ENCODE results near the gene TMEM196.

Gene TMEM196

DNA sequence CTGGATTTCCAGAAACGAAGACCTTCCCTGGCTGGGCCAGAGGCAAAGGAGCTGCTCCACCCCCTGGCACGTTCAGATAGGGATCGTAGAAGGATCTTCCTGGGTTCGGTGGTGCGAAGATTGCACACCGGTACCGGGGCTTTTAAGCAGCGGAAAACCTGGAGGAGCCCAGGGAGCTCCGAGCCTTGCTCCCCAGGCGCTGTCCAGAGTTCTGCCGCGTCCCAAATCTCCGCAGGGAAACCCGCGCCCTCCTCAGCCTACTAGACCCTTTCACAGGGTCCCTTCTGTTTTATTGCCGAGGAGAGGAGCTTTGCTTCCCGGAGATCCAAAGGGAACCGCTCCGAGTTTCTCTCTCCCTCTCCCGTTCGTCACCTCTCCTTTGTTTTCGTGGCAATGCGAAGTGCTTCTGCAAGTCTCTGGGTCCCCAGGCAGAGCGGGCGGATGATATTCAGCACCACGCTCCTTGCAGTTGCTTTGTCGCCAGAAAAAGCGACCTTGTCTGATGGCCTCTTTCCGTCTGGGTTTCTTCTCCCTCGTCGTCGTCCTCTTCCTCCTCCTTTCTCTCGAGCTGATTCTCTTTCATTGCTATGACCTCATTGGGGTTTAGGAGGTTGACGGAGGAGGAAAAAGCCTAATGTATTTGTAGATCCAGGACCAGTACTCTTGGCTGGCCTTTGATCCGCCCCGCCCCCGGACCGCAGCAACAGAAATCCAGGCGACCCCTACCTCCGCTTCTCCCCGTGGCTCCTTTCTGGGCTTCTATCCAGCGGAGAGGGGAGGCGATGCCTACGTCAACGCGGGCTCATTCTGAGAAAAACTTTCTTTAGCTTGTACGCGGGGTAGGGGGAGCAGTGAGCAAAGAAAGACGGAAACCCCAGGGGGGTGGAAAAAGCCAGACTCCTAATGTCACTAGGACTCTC, at the start of gene TMEM196:
TSS of gene TMEM196 (minus strand) at position 777 of the 920 bp plus-strand sequence. CDS start 921 bp downstream, outside the sequence.
- no peak for DNase-seq

DNA sequence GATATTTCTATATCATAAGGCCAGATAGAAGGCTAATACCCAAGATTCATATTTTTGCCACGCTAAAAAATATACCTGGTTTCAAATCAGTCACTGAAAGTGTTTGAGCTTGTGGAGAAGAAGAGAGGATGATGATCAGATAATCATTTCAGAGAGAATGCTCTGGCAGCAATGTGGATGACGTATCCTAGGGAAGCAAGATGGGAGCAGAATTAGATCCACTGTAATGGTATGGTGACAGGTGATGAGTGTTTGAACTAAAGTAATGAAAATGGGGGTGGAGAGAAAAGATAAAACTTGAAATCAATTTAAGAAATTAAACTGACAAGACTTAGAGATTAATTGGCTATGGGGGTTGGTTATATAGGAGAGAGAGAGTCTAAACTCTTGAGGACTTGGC, 42.7 kb upstream of the TMEM196 start:
- DNase-seq: no peak

DNA sequence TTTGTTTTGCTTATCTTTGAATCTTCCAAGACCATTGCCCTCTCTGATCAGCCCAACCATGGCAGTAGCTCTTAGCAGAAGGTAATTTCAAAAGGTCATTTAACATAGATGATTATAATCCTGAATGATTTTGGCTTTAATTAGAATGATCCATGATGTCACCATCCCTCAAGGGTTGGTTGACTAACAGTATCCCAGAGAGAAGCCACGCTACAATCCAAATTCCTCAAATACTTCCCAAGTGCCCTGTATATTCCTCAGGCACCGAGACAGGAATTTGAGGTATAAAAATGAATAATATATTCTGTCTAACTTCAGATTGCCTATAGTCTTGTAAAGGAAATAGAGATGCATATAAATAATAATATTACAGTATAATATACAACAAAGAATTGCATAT, 42.1 kb upstream of the TMEM196 start:
- DNase-seq: no peak

DNA sequence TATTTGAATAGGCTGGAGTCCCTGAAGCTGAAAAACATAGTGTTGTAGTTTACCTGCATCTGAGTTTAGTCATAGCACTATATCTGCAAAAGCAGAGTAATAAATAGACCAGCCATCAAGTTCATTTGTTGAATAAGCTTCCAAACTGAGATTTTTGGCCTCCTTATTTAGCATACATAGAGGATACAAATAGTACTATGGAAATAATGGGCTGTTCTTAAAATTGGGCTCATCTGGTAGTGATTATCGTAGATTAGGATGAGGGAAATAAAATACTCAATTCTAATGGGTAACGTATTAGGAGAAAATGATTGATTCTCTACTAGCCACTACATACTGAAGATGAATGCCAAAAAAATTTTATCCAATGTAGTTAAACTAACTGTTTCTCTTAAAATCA, 41.4 kb upstream of the TMEM196 start:
- no peak for DNase-seq

DNA sequence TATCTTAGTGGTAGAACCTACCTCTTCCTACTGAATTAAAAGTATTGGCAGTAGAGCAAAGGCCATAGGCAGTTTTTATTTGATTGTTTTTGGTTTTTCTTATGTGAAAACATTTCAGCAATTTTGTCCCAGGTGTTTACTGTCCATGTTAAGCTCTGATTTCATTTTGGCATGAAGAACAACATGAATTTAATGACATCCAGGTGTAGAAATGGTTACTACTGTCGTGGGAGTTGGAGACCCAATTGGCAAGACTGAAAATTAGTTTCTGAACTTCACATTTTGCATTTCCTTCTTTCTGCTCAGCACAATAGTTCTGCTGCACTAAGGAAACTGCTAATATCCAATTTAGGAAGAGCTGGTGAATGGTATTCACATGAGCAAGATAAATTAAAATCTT, 38.0 kb upstream of the TMEM196 start:
- DNase-seq: no peak

DNA sequence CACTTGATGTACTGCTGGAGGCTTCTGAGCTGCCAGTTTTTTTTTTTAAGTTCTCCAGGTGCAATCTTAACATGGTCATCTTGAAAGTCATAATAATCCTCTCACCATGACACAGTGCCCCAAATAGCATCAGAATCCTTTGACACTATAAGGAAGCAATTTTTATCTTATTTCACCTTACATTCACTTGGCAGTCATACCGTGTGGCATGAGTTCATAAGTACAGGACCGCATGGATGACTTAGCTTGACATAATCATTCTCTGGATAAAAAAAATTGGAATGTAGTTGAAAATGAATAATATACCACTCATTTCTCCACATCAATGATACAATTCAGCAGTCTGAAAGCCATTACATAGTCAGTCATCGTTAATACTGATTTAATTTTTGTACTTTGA, 25.6 kb upstream of the TMEM196 start:
- no peak for DNase-seq

DNA sequence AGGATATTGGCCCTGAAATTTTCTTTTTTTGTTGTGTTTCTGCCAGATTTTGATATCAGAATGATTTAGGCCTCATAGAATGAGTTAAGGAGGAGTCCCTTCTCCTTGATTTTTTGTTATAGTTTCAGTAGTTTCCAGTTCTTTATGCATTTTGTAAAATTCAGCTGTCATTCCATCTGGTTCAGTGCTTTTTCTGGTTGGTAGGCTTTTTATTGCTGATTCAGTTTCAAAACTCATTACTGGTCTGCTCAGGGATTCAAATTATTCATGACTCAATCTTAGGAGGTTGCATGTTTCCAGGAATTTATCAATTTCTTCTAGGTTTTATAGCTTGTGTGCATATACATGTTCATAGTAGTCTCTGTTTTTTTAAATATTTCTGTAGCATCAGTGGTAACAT, 10.1 kb upstream of the TMEM196 start:
- no peak for DNase-seq

DNA sequence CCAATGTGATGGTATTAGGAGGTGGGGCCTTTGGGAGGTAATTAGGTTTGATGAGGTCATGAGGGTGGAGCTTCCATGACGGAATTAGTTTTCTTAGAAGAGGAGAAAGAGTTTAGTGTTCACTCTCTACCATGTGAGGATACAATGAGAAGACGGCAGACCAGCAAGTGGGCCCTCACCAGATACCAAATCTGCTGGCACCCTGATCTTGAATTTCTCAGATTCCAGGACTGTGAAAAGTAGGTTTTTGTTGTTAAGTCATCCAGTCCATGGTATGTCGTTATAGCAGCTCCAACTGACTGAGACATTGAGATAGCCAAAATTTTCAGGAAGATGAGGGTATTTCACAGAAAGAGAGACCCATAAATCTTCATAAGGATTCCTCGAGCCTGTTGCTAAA, 3.6 kb upstream of the TMEM196 start:
- DNase-seq: no peak

DNA sequence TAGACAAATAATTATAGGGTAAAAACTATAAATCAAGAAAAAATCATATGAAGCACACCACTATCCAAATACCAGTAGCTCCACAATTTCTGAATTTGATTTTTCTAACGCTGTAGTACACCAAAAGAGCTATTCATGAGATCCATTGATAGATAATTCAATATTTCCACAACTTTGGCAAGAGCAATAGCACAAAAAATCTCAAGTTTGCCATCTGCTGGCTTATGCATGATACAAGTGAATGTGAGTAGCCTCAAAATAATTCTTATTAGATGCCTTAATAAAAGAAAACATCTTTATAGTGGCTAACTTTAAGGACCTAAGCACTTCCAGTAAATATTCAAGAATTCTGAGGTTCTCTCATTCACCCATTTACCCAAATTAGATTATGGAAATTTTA, 2.2 kb upstream of the TMEM196 start:
- DNase-seq: no peak

DNA sequence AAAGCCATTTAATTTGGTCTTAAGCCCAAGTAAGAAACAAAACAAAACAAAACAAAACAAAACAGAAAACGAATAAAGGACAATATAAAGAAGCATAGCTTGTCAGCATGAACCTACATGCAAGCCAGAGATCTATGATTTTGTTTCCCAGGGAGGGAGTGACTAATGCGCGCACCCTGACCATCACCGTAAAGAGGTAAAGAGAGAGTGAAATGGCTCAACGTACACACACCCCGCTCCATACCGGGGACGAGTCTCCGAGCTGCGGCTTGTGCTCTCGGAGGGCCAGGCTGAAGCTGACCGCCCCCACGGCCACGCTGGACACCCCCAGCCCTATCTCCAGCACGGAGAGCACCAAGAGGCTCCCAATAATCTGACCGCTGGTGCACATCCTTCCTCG, 1.1 kb downstream of the TMEM196 start:
- DNase-seq: no peak

DNA sequence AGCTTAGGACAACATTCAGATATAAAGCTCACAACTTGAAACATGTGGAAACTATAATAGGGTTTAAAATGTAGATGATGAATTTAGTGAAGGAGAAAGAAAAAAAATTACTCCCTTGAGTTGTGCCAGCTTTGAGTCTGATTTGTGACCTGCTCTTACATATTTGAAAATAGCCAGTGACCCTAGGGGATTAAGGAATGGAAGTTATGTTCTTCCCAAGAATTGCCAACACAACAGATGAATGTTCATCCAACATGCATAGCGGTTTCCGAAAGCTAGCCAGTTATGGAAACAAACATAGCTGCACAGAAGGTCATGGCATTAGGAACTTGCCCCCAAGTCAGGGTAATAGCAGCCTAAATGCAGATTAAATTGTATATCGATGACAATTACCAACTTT, 10.8 kb downstream of the TMEM196 start:
- no peak for DNase-seq

DNA sequence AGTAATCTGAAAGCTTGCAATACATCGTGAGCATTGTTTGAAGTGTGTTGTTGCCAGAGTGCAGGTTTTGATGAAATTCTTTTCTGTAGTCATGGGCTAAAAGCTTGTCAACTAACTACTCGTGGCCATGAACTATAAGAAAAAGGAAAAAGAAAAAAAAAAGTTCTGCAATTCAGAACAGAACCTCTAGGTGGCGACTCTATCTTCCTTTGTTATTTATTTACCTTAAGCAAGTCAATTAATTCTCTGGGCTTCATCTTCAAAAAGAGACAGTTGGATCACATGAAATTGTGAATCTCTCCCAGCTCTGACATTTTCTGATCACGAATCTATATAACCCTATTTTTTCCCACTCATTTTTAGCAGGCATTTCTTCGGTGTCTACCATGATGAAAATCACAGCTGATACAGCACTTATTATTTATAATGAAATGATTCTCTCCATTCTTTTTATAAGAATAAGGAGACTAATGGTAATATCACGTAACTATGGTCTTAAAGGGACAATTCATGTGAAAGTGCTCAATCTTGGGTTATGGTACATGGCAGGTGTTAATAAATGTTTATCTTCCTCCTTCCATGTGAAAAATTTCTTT, 18.8 kb downstream of the TMEM196 start:
- DNase-seq: no peak

DNA sequence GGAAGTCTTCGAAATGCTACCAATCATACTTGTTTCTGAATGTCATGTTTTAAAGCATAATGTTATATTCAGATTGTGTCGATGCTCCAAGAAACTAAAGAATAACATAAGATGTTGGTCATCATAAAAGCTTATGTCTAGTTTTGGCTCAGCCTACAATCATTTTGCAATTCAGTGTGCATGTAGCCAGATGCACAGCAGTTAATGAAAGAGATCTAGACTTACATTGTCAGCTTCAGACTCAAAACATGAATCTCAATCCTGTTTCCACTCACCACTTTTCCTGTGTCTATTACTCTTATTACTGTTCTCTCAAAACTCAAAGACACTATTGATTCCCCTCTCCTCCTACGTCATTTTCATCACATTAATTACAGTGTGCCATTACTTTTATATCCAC, 21.4 kb downstream of the TMEM196 start:
- no peak for DNase-seq

DNA sequence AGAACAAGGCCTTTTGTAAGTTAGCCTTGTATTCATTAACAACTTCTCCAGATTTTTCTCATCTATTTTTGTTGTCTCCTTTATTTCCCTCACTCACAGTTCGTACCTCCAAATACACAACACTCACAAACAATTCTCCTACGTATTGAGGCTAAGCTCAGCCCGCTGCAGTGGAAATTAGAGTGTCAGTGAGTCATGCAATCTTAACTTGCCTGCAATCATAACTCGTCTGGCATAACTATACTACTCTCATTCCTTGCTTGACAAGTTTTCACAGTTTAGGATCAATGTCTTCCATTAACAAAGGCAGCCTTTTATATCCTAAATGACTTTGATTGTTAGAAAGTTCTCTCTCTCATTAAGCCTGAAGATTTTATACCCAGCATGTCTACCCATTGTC, 23.8 kb downstream of the TMEM196 start:
- no peak for DNase-seq

DNA sequence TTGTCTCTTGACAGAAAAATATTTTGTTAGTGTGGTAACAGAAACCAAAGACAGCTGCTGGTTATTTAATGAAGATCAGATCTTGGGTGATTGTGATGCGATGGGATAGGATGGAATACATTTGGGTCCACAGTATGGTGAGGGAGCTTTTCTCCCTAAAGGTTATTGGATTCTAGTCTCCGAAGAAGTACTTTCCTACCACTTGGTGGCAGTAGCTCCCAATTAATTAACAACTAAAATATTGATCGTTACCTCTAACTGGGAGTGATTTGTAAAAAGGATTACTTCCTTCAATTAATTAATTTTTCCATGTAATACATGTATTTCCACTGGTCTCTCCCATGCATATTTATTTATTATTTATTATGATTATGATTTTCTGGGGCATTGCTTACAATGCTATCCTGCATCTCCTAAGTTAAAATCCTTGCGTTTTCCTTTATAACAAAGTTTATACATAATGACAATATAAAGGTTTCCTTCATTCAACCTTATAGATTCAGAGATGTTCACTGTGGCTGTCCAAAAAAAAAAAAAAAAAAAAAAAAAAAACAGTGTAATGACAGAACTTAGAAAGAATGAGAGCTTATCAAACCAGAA, 25.6 kb downstream of the TMEM196 start:
- no peak for DNase-seq

DNA sequence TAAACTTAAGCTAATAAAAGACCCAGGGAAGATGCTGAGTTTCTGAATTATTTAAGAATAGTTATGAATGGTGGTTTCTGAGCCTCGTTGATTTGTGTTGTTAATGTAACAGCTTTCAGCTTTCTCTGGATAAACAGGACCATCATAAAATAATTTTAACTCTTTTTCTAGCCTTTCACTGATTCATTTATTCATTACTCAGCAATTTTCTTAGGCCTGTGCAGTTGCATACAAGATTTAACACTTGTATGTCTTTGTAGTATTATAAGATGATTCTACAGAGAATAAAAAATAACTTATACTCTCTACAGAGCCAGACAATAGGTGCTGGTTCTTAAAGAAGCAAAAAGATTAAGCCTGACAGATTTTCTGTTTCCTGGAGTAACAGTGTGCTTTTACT, 29.3 kb downstream of the TMEM196 start:
- DNase-seq: no peak

DNA sequence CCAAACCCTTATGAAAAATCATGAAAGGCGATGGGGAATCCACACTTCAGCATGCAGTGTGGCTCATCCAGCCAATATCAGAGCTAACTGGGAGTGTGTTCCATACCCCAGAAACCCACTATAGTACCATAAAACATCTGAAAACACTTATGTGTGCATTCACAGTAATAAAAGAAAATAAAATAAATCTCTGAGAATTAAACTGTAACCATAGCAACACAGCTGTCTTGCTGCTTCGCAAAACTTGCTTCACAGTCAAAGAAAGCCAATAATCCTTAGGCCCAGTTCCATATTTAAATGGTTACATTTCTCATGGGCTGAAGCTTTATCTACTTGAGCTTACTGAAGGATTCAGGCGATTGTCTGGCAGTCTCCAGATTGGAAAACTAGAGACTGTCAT, 44.7 kb downstream of the TMEM196 start:
- DNase-seq: no peak

DNA sequence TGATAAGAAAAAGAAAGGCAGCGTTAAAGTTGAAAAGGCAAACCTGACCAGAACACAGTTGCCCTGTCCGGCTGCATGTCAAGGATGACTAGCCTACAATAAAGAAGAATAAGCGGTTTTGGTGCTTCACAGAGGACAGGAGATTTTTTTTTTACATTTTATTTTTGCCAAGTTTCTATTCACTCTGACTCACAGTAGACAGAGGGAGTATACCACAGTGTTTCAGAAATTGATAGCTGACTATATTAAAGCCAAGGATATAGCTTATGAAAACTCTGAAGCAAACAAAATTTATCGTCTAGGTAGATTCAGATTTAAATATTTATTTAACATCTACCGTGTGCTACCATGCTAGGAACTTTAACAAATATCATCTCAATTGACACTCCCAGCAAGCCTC, 47.6 kb downstream of the TMEM196 start:
- DNase-seq: no peak

DNA sequence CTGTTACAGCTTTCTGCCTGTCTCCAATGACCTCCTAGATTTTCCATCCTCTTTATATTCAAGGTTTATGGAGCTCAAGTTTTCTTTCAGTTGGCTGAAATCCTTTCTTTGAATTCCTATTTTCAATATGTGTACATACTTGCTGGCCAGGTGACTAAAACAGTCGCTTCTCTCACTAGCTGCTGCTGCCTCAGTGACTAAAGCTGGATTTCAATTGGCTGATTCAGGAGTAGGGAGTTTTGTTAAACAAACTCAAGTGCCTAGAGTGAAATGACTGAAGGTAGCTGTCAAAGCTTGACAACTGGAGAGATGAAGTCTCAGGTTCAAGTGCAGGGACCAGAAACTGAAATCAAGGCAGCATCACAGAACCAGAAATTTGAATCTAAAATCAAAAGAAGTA, 57.9 kb downstream of the TMEM196 start:
- no peak for DNase-seq

DNA sequence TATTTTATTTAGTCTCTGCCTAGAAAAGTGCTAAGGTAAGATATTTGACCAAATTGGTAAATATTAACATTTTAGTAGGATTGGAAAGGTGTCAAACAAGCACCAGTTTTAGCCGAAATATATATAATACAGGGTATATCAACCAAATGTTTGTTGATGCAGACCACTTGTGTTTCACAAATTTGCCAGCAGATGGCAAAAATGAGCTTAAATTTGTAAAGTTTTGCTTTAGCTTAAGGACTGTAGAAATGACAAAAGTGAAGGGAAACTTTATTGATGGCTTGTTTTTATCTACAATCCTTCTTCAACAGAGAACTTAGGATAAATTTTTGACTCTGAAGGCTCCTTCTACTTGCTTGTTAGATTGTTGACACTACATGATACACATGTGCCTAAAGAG, 59.7 kb downstream of the TMEM196 start:
- no peak for DNase-seq

DNA sequence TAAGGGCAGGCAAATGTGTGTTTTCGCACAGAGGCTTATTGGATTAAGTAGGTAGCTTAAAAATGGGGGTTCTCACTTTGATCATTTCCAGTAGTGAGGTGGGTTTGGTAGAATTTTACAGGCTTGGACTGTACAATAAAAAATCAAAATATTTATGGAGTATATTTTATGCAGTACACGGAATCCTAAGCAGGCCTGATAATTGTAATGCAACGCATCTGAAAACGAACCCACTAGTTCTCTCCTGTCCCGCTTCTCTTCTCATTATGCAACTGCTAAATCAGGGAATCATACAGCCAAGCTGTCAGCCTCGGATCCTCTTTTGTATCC, 64.2 kb downstream of the TMEM196 start:
- no peak for DNase-seq

DNA sequence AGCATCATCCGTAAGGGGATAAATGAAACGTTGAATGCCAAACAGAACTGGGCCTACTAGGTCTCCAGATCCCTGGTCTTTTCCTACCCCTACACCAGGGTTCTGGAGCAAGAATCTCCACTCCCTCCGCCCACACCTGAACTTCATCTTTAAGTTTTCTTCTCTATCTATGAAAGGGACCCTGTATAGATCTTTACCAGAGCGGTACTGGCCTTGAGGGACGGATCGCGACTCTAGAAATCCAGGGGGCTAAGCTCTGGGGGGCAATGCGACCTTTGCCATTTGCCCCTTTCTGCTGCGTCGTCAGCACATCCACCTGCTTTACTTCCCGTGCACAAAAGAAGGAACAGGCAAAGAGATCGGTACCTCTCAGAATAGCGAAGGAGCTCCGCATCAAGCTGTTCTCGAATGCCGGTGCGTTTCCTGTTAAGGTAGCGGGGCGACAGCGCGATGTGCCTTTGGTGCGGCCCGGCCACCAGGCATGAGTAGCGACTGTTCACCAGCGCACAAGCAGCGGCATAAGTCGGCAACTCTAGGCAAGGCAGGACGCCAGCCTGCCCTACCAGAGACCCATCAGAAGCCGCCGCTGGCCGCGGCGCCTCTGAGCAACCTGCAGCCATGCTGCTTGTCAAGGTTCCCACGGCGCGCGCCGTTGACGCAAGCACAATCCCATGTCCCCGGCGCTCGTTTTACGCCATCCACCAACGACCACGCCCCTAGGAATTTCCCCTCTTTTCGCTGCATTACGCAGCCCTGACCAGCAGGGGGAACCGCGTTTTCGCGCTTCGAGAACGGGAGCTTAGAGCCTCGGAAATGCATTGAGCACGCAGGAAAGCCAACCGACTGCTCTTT, 64.8 kb downstream of the TMEM196 start, which contains the start of gene POLR1F:
TSS of gene POLR1F (minus strand) at position 641 of the 852 bp plus-strand sequence. CDS start at position 620, 21 bp downstream.
- DNase-seq: peak; percentile 98

DNA sequence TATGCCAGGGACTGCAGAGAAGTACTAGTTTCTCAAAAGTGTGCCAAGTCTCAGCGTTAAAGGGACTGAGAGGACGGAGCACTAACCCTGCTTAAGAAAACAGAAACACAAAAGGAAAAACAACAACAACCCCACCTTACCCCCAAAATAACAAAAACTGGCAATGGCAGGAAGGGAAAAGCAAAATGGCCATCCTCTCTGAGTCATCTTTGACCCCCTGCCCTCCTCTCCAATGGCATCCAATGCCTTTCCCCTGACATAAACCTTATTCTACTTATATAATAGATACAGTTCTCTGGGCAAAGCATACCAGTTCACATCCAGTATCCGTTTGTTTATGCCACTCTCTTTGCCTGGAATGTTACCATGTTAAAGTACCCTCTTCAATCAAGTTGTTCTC, 66.2 kb downstream of the TMEM196 start:
- DNase-seq: no peak
